ENCODE data around the gene CRP.
"Not testable (repeated sequence)": the region's sequence is repeated elsewhere in the genome, so short reads cannot be mapped to it uniquely, and the experiment has no call there.

Gene CRP, protein sequence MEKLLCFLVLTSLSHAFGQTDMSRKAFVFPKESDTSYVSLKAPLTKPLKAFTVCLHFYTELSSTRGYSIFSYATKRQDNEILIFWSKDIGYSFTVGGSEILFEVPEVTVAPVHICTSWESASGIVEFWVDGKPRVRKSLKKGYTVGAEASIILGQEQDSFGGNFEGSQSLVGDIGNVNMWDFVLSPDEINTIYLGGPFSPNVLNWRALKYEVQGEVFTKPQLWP

DNA sequence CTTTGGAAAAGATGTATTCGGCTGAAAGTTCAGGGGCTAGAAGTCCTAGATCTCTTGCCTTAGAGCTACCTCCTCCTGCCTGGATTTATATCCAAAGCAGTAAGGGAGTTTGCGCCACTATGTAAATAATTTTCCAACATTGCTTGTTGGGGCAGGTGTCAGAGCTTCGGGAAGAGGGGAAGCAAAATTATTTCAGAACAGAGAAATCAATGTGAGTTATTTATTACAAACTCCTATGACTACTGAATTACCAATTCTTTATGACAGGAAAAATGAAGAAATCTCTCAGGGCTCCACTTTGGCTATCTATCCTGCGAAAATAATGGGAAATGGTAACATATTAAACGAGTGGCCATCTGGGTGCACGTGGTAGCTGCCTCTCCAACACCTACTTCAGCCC lies at the start of gene CRP:
Gene CRP (minus strand): TSS at position 61 of the 400 bp plus-strand sequence. CDS start 104 bp downstream, outside the sequence.
- DNase-seq, result no peak

DNA sequence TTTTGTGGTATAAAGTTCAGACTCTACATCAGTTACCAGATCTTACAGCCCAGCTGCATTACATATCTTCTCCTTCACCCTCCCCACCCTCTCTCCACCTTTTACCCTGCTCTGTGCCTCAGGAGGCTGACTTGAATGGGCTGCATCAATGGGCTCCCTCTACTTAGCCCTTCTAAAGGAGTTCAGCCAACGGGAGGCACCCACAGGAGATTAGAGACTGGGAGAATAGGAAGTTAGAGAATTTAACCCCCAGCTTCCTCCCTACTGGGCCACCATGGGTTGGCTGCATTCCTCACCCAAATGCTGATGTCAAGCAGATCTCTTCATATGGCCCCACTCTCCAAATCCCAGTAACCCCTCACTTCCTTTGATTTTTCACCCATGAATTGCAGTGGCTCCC lies 49.3 kb upstream of the CRP start:
- DNase-seq, result no peak

DNA sequence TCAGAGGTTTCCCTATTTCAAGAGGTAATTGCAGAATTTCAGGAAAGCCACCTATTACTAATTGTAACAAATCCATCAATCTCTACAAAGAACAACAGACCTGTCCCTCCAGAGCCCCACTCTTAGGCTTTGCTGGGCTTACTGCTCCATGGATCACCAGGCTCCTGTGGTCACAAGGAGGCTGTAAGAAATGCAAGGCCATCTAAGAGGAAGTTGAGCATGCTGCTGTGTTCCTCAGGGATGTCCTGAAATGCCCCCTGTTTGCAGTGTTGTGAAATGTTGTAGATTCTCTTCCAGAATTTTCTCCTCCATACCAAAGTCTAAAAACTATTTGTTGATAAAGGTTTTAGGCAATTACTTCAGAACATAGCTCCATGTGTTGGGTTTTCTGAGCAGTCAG lies 42.0 kb upstream of the CRP start:
- no peak for DNase-seq

DNA sequence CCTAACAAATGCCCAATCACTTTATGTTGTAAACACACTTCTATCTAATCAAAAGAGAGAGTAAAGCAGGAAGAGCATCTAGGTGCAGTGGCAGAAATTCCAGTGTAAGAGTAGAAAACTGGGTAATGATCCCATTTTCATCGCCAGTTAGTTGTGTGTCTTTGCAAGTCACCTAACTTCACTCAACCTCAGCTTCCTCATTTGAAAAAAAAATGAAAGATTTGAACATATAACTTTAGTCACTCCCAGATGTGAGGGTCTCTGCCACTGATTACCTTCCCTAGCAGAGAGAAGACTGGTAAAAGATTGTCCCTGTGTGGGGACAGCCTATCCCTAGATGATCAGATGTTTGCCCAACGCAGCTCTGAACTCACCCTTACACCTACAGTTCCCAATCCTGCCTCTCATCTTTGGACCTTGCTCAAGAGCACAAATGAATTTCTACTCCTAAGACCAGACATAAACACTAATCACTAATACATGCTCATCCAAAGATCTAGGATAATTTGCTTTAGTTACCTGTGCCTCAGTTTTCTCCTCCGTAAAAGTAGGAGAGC lies 41.1 kb upstream of the CRP start:
- DNase-seq, result no peak

DNA sequence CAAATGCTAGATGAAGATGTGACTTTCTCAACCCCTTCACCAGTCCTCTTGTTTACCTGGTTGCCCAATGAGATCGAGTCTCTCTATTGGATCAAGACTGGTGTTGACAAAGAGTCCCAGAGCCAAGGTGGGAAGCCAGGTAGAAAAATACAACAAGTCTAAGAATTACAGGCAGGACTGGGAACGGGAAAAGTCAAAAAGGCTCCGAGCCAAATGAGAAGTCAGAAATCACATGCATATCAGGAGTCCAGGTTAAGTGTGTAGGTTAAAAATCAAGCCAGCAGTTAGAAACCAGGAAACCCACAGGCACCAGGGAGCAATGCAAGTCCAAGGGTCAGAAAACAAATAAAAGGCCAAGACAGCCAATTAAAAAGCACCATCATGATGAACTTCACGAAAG lies 39.0 kb upstream of the CRP start:
- no peak for DNase-seq

DNA sequence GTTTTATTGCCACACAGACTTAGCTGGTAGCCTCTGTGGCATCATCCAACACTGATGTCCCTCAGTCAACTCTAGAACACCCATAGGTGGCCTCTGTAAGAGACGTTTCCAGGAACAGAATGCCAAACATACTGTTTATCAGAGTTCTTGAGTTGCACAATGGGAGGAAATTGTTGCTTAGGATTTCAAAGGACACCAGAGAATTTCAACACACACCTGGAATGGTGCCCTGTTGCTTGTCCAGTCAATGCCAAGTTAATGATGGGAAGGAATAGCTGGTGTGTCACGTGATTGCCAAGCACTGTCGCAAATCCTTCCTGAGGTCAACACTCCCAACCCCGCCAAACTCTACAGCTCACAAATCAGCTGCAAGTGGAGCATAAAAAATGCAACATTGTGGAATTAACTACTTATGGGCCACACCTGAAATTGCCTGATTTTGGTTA lies 37.8 kb upstream of the CRP start:
- DNase-seq, result no peak

DNA sequence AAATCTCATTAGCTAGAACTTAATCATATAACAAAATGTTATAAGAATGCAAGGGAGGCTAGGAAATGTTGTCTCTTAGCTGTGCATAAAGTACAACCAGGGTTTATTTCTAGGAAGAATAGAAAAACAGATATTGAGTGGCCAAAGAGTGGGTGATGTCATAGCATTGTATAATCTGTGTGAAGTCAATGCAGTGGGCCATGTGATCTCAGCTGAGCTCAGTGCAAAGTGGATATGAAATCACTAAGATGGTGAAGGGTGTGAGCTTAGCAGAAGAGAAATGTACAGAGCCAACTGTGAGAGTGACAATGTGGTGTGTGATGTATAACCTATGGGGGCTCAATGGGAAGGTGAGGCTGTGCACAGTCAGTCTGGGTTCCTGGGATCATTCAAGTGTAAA lies 36.6 kb upstream of the CRP start:
- DNase-seq, result no peak

DNA sequence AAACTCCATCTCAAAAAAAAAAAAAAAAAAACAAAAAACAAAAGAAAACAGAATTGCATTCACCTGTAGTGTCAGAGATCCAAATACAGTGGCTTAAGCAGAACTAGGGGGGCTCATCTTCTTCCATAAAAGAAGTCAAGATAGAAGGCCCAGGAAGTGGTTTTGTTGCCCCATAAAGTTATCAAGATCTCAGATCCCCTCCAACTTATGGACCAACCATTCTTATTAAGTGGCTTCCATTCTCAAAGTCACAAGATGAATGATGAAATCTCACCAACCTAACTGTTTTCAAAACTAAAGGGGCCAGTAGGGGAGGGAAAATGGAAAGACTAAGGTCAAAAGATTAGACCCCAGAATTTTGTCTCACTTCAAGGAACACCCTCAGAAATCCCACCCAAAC lies 36.2 kb upstream of the CRP start:
- no peak for DNase-seq

DNA sequence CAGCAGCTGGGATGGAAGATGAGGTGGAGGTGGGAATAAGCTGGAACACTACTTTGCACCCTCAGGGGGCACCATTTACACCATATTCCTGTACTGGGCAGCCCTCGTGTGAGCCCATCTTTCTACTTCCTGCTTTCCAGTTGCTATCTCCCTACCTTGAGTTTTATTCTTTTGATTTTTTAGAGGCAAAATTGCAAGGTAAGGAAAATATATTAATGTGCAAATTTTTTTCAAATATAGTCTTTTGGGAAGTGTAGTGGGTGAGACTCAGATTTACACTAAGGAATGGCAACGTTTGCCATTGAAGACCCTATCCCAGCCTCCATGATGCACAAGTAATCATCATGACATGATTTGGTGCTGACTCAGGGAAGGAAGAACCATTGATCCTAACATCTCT lies 35.2 kb upstream of the CRP start:
- DNase-seq, result no peak

DNA sequence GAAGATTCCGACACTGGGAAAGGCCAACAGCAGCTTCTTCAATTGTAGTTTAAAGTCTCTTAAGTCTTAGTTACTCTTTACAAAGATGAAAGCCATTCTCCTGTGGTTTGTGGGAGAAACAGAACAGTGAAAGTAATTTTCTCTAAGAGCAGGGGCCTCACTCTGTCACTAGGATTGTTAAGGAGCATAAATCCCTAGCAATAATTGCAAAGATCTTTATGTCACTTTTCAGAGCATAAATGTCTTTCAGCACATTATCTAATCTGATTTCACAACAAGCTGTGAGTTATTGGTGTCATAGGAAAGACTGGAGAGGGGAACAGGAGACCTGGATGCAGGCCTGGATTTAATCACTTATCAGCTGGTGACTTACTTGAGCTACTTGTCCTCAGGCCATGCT lies 34.0 kb upstream of the CRP start:
- no peak for DNase-seq

DNA sequence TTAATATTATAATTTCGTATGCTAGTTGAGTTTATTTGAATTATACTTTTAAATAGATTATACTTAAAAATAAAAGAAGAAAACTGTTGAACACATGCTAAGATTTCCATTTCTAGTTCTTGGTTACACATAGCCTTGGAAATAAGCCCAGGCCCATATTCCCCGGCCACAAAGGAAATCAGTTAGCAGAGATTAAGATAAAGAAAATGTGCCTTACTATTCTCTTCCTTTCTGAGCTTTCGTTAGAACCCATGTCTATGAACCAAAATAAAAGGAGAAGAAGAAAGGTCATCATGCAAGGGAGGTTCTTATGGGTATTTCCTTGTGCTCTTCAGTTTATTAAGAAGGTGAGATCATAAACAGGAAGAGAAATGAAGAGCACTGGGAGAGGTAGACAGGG lies 32.3 kb upstream of the CRP start:
- DNase-seq, result no peak

DNA sequence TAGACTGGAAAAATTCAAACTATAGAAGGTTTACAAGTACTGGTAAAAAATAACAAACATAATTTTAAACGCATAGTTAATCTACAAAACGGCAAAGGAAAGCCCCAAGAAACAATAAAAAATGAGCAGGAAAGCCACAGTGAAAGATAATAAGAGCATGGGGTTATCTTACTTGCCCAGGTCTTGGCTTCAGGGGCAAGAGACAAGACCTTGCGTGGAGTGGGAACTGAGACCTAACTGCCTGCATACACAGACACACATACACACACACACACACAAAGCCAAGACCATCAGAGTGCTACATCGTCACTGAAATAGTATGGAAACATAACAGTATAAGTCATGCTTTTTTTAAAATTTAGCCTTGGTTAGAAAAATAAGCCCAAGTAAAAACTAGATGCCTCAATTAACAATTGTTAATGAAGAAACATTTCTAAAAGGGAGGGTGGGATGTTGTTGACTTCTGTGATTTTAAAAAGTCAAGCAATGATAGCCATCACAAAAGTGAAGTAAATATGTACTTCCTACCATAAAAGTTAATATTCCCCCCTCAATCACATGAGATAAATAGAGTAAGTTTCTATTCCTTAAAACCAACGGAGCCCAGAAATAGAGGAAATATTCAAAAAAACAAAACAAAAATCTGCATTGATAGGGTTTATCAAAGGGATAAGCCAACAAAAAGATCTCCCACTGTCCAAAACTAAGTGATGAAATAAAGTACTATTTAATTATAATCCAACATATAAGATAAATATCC lies 29.4 kb upstream of the CRP start:
- DNase-seq, result no peak

DNA sequence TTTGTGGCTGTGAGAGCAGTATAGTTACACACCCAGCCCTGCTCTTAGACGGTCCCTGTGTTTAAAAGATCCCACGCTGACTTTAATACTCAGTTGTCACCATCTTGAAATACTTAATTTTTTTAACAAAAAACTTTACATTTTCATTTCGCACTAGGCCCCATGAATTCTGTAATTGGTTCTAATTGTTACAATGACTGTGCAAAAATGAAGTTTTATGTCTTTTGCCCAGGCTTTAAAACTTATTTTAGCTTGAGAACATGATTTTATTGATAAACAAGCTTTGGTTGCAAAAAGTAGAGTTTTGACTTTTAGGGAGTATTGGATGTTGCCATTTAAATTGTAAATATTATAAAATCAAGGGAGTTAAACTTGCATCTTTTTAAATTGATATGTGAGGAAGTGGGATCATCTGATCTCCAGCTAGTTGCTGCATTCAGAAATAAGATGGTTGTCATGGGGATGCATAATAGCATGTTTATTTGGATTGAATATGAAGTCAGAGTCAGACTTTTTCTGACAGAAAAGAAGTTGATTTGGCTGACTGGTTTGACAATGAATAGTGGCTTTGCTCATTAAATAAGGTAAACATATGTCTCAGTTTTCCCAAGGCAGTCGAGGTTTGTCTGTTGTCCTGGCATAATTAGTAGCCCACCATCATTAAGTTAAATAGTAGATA lies 23.0 kb upstream of the CRP start:
- DNase-seq, result no peak

DNA sequence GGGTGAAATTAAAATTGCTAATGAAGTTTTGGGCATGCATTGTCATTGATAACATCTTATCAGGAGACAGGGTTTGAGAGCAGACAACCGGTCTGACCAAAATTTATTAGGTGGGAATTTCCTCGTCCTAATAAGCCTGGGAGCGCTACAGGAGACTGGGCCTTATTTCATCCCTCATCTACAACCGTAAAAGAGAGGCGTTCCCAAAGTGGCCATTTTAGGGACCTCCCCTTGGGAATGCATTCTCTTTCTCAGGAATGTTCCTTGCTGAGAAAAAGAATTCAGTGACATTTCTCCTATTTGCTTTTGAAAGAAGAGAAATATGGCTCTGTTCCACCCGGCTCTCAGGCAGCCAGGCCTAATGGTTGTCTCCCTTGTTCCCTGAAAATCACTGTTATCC lies 8.8 kb upstream of the CRP start:
- DNase-seq, result not testable (repeated sequence)

DNA sequence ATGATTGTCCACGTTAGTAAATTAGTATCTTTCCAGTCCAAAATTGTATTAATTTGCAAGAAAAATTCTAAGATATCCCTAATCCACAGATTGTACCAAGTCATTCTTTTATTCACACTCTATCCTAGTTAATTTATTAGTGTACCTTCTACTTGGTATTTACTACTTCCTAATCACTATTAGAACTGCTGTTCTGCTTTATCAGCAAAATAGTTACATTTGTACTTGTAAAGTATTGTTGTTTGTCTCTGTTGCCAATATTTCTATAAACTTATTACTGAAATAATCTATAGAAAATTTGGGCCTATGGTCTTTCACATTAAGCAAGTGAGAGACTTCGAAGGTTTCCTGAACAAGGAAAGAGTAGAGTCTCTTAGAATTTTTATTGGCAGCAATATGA lies 5.6 kb upstream of the CRP start:
- DNase-seq, result no peak

DNA sequence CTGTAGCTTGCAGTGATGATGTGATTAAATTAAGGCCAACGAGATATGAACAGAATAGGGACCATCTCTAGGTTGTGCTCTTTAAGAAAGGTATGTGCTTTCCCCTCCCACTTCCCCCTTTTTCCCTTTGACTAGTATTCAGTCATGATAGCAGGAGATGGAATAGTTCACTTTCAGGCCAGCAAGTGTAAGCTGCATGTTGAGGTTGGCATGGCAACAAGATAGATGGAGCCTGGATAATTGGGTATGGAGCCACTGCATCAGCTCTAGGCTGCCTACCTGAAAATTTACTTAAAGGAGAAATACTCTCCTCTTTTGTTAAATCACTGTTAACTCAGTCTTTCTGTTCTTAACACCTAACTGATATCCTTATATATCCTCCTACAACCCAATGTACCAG lies 1.5 kb upstream of the CRP start:
- no peak for DNase-seq

DNA sequence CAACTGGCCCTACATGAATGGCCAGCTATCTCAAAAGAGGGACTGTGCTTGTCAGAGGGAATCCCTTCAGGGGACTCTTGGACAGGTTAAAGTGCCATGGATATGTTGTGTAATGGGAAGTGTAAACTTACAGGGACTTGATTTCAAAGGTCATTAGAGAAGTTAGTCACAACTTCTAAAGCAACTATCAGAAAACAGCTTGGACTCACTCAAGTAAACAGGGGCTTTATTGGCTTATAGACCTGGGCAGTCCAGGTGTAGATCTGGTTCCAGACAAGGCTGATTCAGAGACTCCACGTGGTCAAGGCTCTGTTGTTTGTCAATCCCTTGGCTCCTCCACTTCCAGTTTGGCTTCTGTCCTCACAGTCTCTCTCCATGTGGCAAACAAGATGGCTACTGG lies 2.3 kb downstream of the CRP start:
- DNase-seq, result no peak

DNA sequence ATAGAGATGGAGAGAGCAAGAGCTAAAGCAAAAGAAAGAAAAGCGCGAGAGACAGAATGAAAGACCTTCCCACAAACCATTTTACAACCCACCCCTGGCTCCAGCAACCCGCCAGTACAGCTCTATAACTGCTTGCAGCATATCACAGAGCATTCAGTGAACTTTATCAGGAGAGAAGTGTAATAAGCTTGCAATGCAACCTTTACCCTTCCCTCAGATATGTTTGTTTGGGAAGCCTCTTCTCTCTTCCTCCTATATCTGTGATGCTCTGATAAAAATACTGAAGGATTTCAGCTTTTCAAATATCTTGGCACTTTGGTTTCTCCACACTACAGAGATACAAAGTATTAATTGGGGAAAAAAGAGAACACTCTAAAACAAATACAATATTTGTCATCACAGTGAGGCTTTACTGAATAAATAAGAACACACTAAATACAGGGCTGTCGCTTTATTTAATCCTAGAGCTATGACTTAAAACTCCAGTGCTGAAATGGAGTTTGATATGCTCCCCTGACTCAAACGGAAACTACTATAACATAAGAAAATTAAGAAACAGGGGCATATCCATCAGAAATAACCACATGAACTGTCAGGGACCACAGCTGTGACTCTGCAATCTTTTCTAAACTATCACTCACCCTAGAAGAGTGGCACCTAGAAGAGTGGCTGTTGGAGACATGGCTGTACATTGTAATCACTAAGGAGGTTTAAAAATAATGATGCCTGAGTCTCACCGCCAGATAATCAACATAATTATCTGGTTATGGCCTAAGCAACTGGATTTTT lies 6.7 kb downstream of the CRP start:
- DNase-seq, result no peak

DNA sequence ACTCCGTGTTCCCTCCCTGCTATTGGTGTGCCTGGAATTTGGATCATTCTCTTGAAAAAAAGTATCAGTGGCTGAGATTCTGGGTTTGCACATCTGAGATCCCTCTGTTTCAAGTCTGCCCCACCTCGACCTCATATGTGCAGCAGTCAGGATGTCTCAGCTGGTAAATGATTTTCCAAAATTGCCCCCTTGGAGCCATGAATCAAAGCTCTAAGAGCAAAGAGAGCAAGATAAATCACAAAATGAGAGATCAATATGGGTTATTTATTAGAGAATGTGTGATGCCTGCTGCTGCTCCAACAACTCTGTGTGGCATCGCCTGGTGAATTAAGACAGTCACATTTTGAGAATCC lies 8.5 kb downstream of the CRP start:
- no peak for DNase-seq

DNA sequence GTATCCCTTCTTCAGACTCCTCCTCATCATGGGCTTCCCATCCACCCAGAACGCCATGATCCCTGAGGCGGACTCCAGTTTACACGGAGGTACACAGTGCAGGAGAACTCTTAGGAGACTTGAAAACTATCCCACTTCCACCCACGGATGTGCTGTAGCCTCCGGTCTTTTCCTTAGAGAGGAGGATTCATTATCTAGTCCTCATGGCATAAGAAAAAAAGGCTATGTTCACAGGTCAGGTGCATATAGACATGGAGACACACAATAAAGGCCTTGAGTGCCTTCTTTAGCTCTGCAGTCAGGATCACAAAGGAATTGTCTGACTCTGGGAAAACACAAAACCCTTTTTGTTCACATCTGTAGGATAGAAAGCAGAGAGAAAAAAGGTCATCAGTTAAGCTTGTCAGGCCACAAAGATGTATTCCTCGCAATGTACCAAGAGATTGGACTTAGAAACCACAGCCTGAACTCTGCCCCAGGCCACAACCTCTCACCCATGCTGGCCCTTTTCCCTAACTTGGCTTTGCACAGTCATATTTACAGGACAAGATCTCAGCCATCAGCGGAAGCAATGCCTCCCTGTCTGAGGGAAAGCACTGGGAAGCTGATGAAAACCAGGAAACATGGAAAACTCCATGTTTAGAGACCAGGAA lies 9.0 kb downstream of the CRP start:
- DNase-seq, result peak in 2 of 51 donors; percentile 2 to 27

DNA sequence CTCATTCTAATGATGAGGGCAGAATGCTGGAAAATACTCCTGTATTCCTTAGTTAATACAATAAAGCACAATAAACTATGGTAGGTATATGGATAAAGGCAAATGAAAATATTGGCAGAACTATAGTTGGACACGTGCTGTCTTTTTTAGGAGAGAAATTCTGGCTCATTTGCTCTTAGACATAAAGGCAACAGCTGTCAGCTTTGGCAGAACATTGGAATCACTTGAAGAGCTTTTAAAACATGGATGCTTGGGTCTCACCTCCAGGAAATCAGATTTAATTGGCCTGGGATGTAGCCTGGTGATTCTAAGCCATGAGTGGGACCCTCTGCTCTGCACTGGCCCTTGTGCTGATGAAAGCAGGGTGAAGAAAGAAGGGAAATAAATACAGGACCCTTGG lies 9.9 kb downstream of the CRP start:
- no peak for DNase-seq
